PC-3 (cell line): ENCODE measurements around the gene MSI2. TPM values are rescaled to one million over a fixed set of nuclear protein-coding genes. Genes with fewer than 3 reads are reported as not detected.

ENCODE experiments used
- ATAC-seq: fragments of 200-7000 bp; cut with Tn5 transposase; 2 replicates; pipeline ENCODE4 v1.9.1; 2020; ENCODE audit warnings: mild to moderate bottlenecking, moderate library complexity
- BruUV-seq: library from RNA; stranded (reverse); fragments of 400-500 nt; replicated peaks from 2 replicates; lab custom pipeline; 2021; lab: Mats Ljungman, UMichigan
- CTCF ChIA-PET: fragments of 300-600 bp; sonication (Branson Sonifier 250); formaldehyde crosslinking; loops from one replicate; lab custom pipeline; 2022; ENCODE audit warnings: antibody characterized with exemption; lab: Charles Lee
- POLR2A ChIA-PET: fragments of 300-600 bp; sonication (Branson Sonifier 250); formaldehyde crosslinking; loops from one replicate; lab custom pipeline; 2022; ENCODE audit warnings: antibody characterized with exemption; ENCODE audit not compliant: unreplicated experiment; lab: Charles Lee
- DNase-seq: peaks from one replicate; pipeline ENCODE4 v3.0.0-alpha.2; 2015
- H2AFZ ChIP-seq: fragments of 300-600 bp; sonication (generic); 2 replicates; pipeline ENCODE4 v1.6.0; 2016; ENCODE audit warnings: antibody characterized with exemption, low read length
- H3F3A ChIP-seq: fragments of 300-600 bp; sonication (generic); one replicate; pipeline ENCODE4 v1.6.0; 2017; ENCODE audit warnings: antibody characterized with exemption, low read length, control low read depth, mild to moderate bottlenecking; ENCODE audit not compliant: unreplicated experiment
- H3K27ac ChIP-seq: fragments of 300-600 bp; sonication (generic); 2 replicates; pipeline ENCODE4 v1.5.1; 2016; ENCODE audit warnings: mild to moderate bottlenecking, low read length
- H3K27me3 ChIP-seq: fragments of 300-600 bp; sonication (generic); 2 replicates; pipeline ENCODE4 v1.6.1; 2016; ENCODE audit warnings: low read length, mixed read lengths
- H3K36me3 ChIP-seq: fragments of 300-600 bp; sonication (generic); 2 replicates; pipeline ENCODE4 v1.6.1; 2016; ENCODE audit warnings: low read depth, mixed run types, low read length, mixed read lengths
- H3K4me1 ChIP-seq: fragments of 300-600 bp; sonication (generic); 2 replicates; pipeline ENCODE4 v1.5.1; 2016; ENCODE audit warnings: low read length; ENCODE audit not compliant: insufficient read depth
- H3K4me2 ChIP-seq: fragments of 300-600 bp; sonication (generic); 2 replicates; pipeline ENCODE4 v1.6.0; 2016; ENCODE audit warnings: low read length
- H3K4me3 ChIP-seq: fragments of 300-600 bp; sonication (generic); 2 replicates; pipeline ENCODE4 v1.5.1; 2016; ENCODE audit warnings: mild to moderate bottlenecking, low read length, mixed read lengths
- H3K79me2 ChIP-seq: fragments of 300-600 bp; sonication (generic); 2 replicates; pipeline ENCODE4 v1.6.1; 2017; ENCODE audit warnings: low read length, mixed read lengths
- H3K9ac ChIP-seq: fragments of 300-600 bp; sonication (generic); 2 replicates; pipeline ENCODE4 v1.6.0; 2016; ENCODE audit warnings: mild to moderate bottlenecking, low read length
- H3K9me2 ChIP-seq: fragments of 300-600 bp; sonication (generic); replicated peaks from 2 replicates; pipeline ENCODE4 v1.6.1; 2016; ENCODE audit warnings: mixed run types, low read length, mixed read lengths
- H3K9me3 ChIP-seq: fragments of 300-600 bp; sonication (generic); 2 replicates; pipeline ENCODE4 v1.6.1; 2016; ENCODE audit warnings: low read length, mixed read lengths
- H4K20me1 ChIP-seq: fragments of 300-600 bp; sonication (generic); 2 replicates; pipeline ENCODE4 v1.6.1; 2016; ENCODE audit warnings: low read length, mixed read lengths
- CTCF ChIP-seq: fragments of 300-600 bp; sonication (generic); conservative IDR thresholded peaks from 2 replicates; pipeline ENCODE4 v1.5.1; 2017; ENCODE audit warnings: antibody characterized with exemption, low read depth, mild to moderate bottlenecking, low read length
- EZH2 ChIP-seq: fragments of 300-600 bp; sonication (generic); IDR thresholded peaks from one replicate; pipeline ENCODE4 v1.6.1; 2017; ENCODE audit warnings: antibody characterized with exemption, mild to moderate bottlenecking, low read length; ENCODE audit not compliant: unreplicated experiment
- EZH2phosphoT487 ChIP-seq: fragments of 300-600 bp; sonication (generic); IDR thresholded peaks from 2 replicates; pipeline ENCODE4 v1.6.1; 2018; ENCODE audit warnings: mild to moderate bottlenecking, antibody characterized with exemption, low read length, borderline replicate concordance
- intact Hi-C: fragments of 100-400 bp; cut with micrococcal nuclease; formaldehyde crosslinking; loops from 2 replicates; pipeline ENCODE4 v1.9.0; 2023
- total RNA-seq: library from RNA; depleted of rRNA; stranded (reverse); fragments of >200 nt; gene quantifications from 2 replicates; pipeline ENCODE4 v1.2.3, GENCODE V29; 2014

Gene MSI2
- total RNA-seq, 1 experiment from 2014 or later: 54.7 TPM

DNA sequence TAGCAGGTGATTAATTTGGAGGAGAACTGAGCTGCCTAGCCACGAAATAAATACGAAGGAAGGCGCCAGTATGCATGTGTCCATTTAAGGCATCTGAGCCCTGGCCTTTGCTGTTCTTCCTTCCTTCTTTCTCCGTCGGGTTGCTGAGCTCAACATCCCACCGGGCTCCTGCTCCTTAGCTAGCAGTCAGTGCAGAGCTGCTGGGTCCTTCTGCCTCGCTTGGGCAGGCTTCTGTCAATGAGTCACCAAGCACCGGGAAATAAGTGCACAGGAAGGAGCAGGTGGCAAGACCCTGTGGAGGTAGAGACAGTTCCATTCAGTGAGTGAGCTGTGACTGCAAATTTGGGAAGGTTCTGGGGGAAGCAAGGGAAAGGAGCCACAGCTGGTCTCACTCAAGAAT, 368.1 kb downstream of the MSI2 start:
- DNase-seq (no peak), ATAC-seq (no peak)
- Histone ChIP-seq H3K4me2 (no peak overlapping the region), H3F3A (no peaks in the 10 kb centered on the region), H3K27me3 (no peaks in the 10 kb centered on the region), H3K36me3 (no peaks in the 10 kb centered on the region), H3K4me3 (no peak overlapping the region), H3K4me1 (0 out of 2 replicates have a peak, but pooled peaks cover 8% of the 10 kb centered on the region), H4K20me1 (no peaks in the 10 kb centered on the region), H3K9ac (no peak overlapping the region), H2AFZ (no peak overlapping the region), H3K9me2 (no peaks in the 10 kb centered on the region), H3K79me2 (no peaks in the 10 kb centered on the region), H3K9me3 (no peaks in the 10 kb centered on the region), H3K27ac (no peak overlapping the region)
- BruUV-seq: no TSS peak
- CTCF ChIA-PET: no interaction called here
- TF ChIP-seq EZH2 (no peak), EZH2phosphoT487 (no peak), CTCF (no peak)
- intact Hi-C loops: no loop called here
- POLR2A ChIA-PET: no interaction called here

DNA sequence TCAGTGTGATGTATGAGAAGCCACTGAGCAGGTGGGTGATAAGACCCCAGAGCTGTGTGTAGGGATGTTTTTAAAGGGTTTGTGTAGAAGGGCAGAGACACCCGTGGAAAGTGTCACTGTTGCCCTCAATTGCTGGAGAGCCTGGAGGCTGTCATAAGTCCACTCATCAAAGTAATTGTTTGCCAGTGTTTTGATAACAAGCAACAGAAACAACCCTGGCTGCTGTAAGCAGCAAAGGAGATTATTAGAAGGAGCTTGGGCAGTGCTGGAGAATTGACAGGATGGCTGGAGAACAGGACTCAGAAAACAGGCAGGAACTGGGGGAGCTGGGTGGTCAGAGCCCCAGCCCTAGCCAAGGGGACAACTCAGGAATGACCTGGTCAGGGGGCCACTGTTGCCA, 369.2 kb downstream of the MSI2 start:
- no peaks in the 10 kb centered on the region for H3K79me2 ChIP-seq
- no peaks in the 10 kb centered on the region for H3K36me3 ChIP-seq
- BruUV-seq: no TSS peak
- no peaks in the 10 kb centered on the region for H3K27me3 ChIP-seq
- H2AFZ ChIP-seq: no peak overlapping the region
- H3F3A ChIP-seq: no peaks in the 10 kb centered on the region
- TF ChIP-seq EZH2 (no peak), CTCF (no peak), EZH2phosphoT487 (no peak)
- no peaks in the 10 kb centered on the region for H3K9me3 ChIP-seq
- DNase-seq: no peak
- H3K4me3 ChIP-seq: no peak overlapping the region
- no peak overlapping the region for H3K4me2 ChIP-seq
- 0 out of 2 replicates have a peak, but pooled peaks cover 8% of the 10 kb centered on the region for H3K4me1 ChIP-seq
- H3K27ac ChIP-seq: no peak overlapping the region
- intact Hi-C loops: no loop called here
- POLR2A ChIA-PET: no interaction called here
- no peaks in the 10 kb centered on the region for H3K9me2 ChIP-seq
- no peaks in the 10 kb centered on the region for H4K20me1 ChIP-seq
- H3K9ac ChIP-seq: no peak overlapping the region
- no peak for ATAC-seq
- CTCF ChIA-PET: no interaction called here

DNA sequence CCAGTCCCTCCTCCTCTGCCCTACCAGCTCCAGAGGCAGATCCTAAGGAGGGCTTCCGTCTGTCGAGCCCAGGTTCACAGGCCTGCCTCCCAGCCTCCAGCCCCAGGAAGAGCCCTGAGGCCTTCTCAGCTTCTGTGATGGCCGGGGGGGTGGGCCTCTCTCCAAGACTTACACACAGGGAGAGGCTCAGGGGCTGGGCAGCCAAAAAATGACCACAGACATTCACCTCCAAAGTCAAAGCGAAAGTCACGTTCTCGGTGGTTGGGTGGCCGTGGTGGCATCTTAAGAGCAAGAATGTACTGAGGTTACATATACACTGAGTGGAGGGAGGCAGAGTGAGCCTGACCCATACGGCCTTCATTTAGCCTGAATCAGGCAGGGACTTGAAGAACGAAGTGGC, 369.6 kb downstream of the MSI2 start:
- Histone ChIP-seq H3K79me2 (no peaks in the 10 kb centered on the region), H3K9me2 (no peaks in the 10 kb centered on the region), H3K4me3 (no peak overlapping the region), H3K27me3 (no peaks in the 10 kb centered on the region), H3K4me1 (0 out of 2 replicates have a peak, but pooled peaks cover 8% of the 10 kb centered on the region), H3K27ac (no peak overlapping the region), H3K9me3 (no peaks in the 10 kb centered on the region), H3K9ac (no peak overlapping the region), H4K20me1 (no peaks in the 10 kb centered on the region), H2AFZ (no peak overlapping the region), H3K36me3 (no peaks in the 10 kb centered on the region), H3K4me2 (no peak overlapping the region), H3F3A (no peaks in the 10 kb centered on the region)
- CTCF ChIA-PET: no interaction called here
- BruUV-seq: no TSS peak
- no peak for TF ChIP-seq CTCF
- no peak for TF ChIP-seq EZH2phosphoT487
- no peak for TF ChIP-seq EZH2
- DNase-seq: no peak
- intact Hi-C loops: no loop called here
- ATAC-seq: no peak
- POLR2A ChIA-PET: no interaction called here
